ENCODE measurements around the gene OR2W1.

Gene OR2W1

GRCh38 chr6:29016559-29017427 is 28.2 kb downstream of the OR2W1 start:
- peaks cover 8 to 15% (median 11%) of the 10 kb centered on the region in 4 experiments for H3K4me1 ChIP-seq (ENCODE audit: control extremely low read depth in 1 of 4, control insufficient read depth in 4 of 4, insufficient read depth in 4 of 4, low read length in 3 of 4)
- H3K27me3 ChIP-seq (replicated peaks in 2 of 5; ENCODE audit: control insufficient read depth in 4 of 5, insufficient read depth in 5 of 5, low read length in 4 of 5): peaks cover 8 to 36% (median 13%) of the 10 kb centered on the region in 5 experiments
- ChIA-PET CTCF (interaction anchor here (0.6 to 3.5 kb wide), 26 partner anchors 10 to 335 kb away, joined by 3 to 40 read pairs (median 4); partner anchors contain the start of gene TRIM27), POLR2A (no interaction called here)
- no peak overlapping the region for H3K27ac ChIP-seq (ENCODE audit: insufficient read depth in 1 of 2, low read depth in 1 of 2, low read length in 2 of 2, poor library complexity in 1 of 2, severe bottlenecking in 2 of 2)
- WGBS (ENCODE audit: insufficient coverage): under 1% methylated on average over 28 of the region's 41 CpGs
- H3K4me3 ChIP-seq (ENCODE audit: control insufficient read depth in 1 of 7, extremely low read depth in 1 of 7, insufficient read depth in 4 of 7, low read depth in 2 of 7, low read length in 6 of 7): peak overlapping the region; percentile 45 to 84 (median 77)
- no peaks in the 10 kb centered on the region for H3K36me3 ChIP-seq (ENCODE audit: control insufficient read depth in 4 of 4, insufficient read depth in 4 of 4, low read length in 3 of 4)
- DNase-seq: peak; percentile 87 to 90 (median 89)
- H3K9me3 ChIP-seq (ENCODE audit: control extremely low read depth in 1 of 5, control insufficient read depth in 4 of 5, insufficient read depth in 2 of 5, low read depth in 1 of 5, low read length in 4 of 5): peaks cover 0 to 13% (median 0%) of the 10 kb centered on the region in 5 experiments

- peak; percentile 14 to 74 (median 70) for DNase-seq
- 39% methylated on average over 48 of the region's 79 CpGs for WGBS (ENCODE audit: insufficient coverage)
Observed at GRCh38 chr6:29014729-29015608, 30.0 kb downstream of the OR2W1 start.

GRCh38 chr6:29011276-29011734 is 33.7 kb downstream of the OR2W1 start:
- peak; percentile 66 to 83 (median 76) for DNase-seq
- 0% methylated on average over 15 of the region's 30 CpGs for WGBS (ENCODE audit: insufficient coverage)
- H3K4me1 ChIP-seq (ENCODE audit: control extremely low read depth in 1 of 4, control insufficient read depth in 4 of 4, insufficient read depth in 4 of 4, low read length in 3 of 4): peaks cover 7 to 13% (median 8%) of the 10 kb centered on the region in 4 experiments
- H3K27me3 ChIP-seq (replicated peaks in 2 of 5; ENCODE audit: control insufficient read depth in 4 of 5, insufficient read depth in 5 of 5, low read length in 4 of 5): peaks cover 8 to 29% (median 9%) of the 10 kb centered on the region in 5 experiments
- CTCF ChIA-PET: interaction anchor here (1.1 to 1.4 kb wide), 4 partner anchors 9 to 173 kb away, joined by 3 to 4 read pairs (median 3); no protein-coding TSS in a partner anchor
- H3K27ac ChIP-seq (ENCODE audit: insufficient read depth in 1 of 2, low read depth in 1 of 2, low read length in 2 of 2, poor library complexity in 1 of 2, severe bottlenecking in 2 of 2): peak overlapping the region in 1 of 2 experiments; percentile 26
- H3K9me3 ChIP-seq (ENCODE audit: control extremely low read depth in 1 of 5, control insufficient read depth in 4 of 5, insufficient read depth in 2 of 5, low read depth in 1 of 5, low read length in 4 of 5): peaks cover 0 to 13% (median 0%) of the 10 kb centered on the region in 5 experiments
- POLR2A ChIA-PET: no interaction called here
- no peaks in the 10 kb centered on the region for H3K36me3 ChIP-seq (ENCODE audit: control insufficient read depth in 4 of 4, insufficient read depth in 4 of 4, low read length in 3 of 4)
- H3K4me3 ChIP-seq (ENCODE audit: control insufficient read depth in 1 of 7, extremely low read depth in 1 of 7, insufficient read depth in 4 of 7, low read depth in 2 of 7, low read length in 6 of 7): peak overlapping the region in 6 of 7 experiments; percentile 62 to 83 (median 72)

More at GRCh38 chr6:29014729-29015608, 30.0 kb downstream of the OR2W1 start:
- Histone ChIP-seq H3K27ac (ENCODE audit: insufficient read depth in 1 of 2, low read depth in 1 of 2, low read length in 2 of 2, poor library complexity in 1 of 2, severe bottlenecking in 2 of 2) (no peak overlapping the region), H3K27me3 (replicated peaks in 2 of 5; ENCODE audit: control insufficient read depth in 4 of 5, insufficient read depth in 5 of 5, low read length in 4 of 5) (peaks cover 8 to 33% (median 12%) of the 10 kb centered on the region in 5 experiments), H3K9me3 (ENCODE audit: control extremely low read depth in 1 of 5, control insufficient read depth in 4 of 5, insufficient read depth in 2 of 5, low read depth in 1 of 5, low read length in 4 of 5) (peaks cover 0 to 13% (median 0%) of the 10 kb centered on the region in 5 experiments), H3K4me3 (ENCODE audit: control insufficient read depth in 1 of 7, extremely low read depth in 1 of 7, insufficient read depth in 4 of 7, low read depth in 2 of 7, low read length in 6 of 7) (peak overlapping the region in 1 of 7 experiments; percentile 47), H3K36me3 (ENCODE audit: control insufficient read depth in 4 of 4, insufficient read depth in 4 of 4, low read length in 3 of 4) (no peaks in the 10 kb centered on the region), H3K4me1 (ENCODE audit: control extremely low read depth in 1 of 4, control insufficient read depth in 4 of 4, insufficient read depth in 4 of 4, low read length in 3 of 4) (peaks cover 8 to 20% (median 16%) of the 10 kb centered on the region in 4 experiments)
- POLR2A ChIA-PET: no interaction called here
- CTCF ChIA-PET: interaction anchor here (0.6 to 3.5 kb wide), 14 partner anchors 8 to 328 kb away, joined by 3 to 40 read pairs (median 4); no protein-coding TSS in a partner anchor

- POLR2A ChIA-PET: no interaction called here
Observed at GRCh38 chr6:29009358-29009757, 35.6 kb downstream of the OR2W1 start.

GRCh38 chr6:29008089-29008488 is 36.9 kb downstream of the OR2W1 start:
- Histone ChIP-seq H3K27me3 (replicated peaks in 2 of 5; ENCODE audit: control insufficient read depth in 4 of 5, insufficient read depth in 5 of 5, low read length in 4 of 5) (peaks cover 0 to 17% (median 5%) of the 10 kb centered on the region in 5 experiments), H3K9me3 (ENCODE audit: control extremely low read depth in 1 of 5, control insufficient read depth in 4 of 5, insufficient read depth in 2 of 5, low read depth in 1 of 5, low read length in 4 of 5) (peaks cover 0 to 3% (median 0%) of the 10 kb centered on the region in 5 experiments), H3K4me1 (ENCODE audit: control extremely low read depth in 1 of 4, control insufficient read depth in 4 of 4, insufficient read depth in 4 of 4, low read length in 3 of 4) (peaks cover 4 to 19% (median 10%) of the 10 kb centered on the region in 4 experiments), H3K36me3 (ENCODE audit: control insufficient read depth in 4 of 4, insufficient read depth in 4 of 4, low read length in 3 of 4) (no peaks in the 10 kb centered on the region), H3K27ac (ENCODE audit: insufficient read depth in 1 of 2, low read depth in 1 of 2, low read length in 2 of 2, poor library complexity in 1 of 2, severe bottlenecking in 2 of 2) (no peak overlapping the region), H3K4me3 (ENCODE audit: control insufficient read depth in 1 of 7, extremely low read depth in 1 of 7, insufficient read depth in 4 of 7, low read depth in 2 of 7, low read length in 6 of 7) (no peak overlapping the region)
- CTCF ChIA-PET: no interaction called here
- WGBS (ENCODE audit: insufficient coverage): no CpG with 5 or more reads among the region's 2 CpGs
- no peak for DNase-seq
- POLR2A ChIA-PET: no interaction called here

More at GRCh38 chr6:29009358-29009757, 35.6 kb downstream of the OR2W1 start:
- no peak for DNase-seq
- CTCF ChIA-PET: interaction anchor here (1.2 kb wide), 1 partner anchor 9 kb away, joined by 4 read pairs; no protein-coding TSS in a partner anchor
- peaks cover 4 to 19% (median 10%) of the 10 kb centered on the region in 4 experiments for H3K4me1 ChIP-seq (ENCODE audit: control extremely low read depth in 1 of 4, control insufficient read depth in 4 of 4, insufficient read depth in 4 of 4, low read length in 3 of 4)
- H3K9me3 ChIP-seq (ENCODE audit: control extremely low read depth in 1 of 5, control insufficient read depth in 4 of 5, insufficient read depth in 2 of 5, low read depth in 1 of 5, low read length in 4 of 5): peaks cover 0 to 3% (median 0%) of the 10 kb centered on the region in 5 experiments
- H3K36me3 ChIP-seq (ENCODE audit: control insufficient read depth in 4 of 4, insufficient read depth in 4 of 4, low read length in 3 of 4): no peaks in the 10 kb centered on the region
- H3K27me3 ChIP-seq (replicated peaks in 2 of 5; ENCODE audit: control insufficient read depth in 4 of 5, insufficient read depth in 5 of 5, low read length in 4 of 5): peaks cover 2 to 29% (median 9%) of the 10 kb centered on the region in 5 experiments
- WGBS (ENCODE audit: insufficient coverage): no CpG with 5 or more reads among the region's 1 CpG
- no peak overlapping the region for H3K27ac ChIP-seq (ENCODE audit: insufficient read depth in 1 of 2, low read depth in 1 of 2, low read length in 2 of 2, poor library complexity in 1 of 2, severe bottlenecking in 2 of 2)
- no peak overlapping the region for H3K4me3 ChIP-seq (ENCODE audit: control insufficient read depth in 1 of 7, extremely low read depth in 1 of 7, insufficient read depth in 4 of 7, low read depth in 2 of 7, low read length in 6 of 7)

- POLR2A ChIA-PET: no interaction called here
- 4% methylated on average over 20 of the region's 29 CpGs for WGBS (ENCODE audit: insufficient coverage)
- CTCF ChIA-PET: interaction anchor here (0.7 kb wide), 1 partner anchor 16 kb away, joined by 3 read pairs; no protein-coding TSS in a partner anchor
Observed at GRCh38 chr6:29005183-29005885, 39.6 kb downstream of the OR2W1 start, which contains the start of gene ZNF311. Gene ZNF311, minus strand, starts transcription at chr6:29005315. Its CDS starts 1,361 bp downstream, at chr6:29003954.

More at GRCh38 chr6:29005183-29005885, 39.6 kb downstream of the OR2W1 start, which contains the start of gene ZNF311:
- H3K9me3 ChIP-seq (ENCODE audit: control extremely low read depth in 1 of 5, control insufficient read depth in 4 of 5, insufficient read depth in 2 of 5, low read depth in 1 of 5, low read length in 4 of 5): peaks cover 0 to 3% (median 0%) of the 10 kb centered on the region in 5 experiments
- peaks cover 0 to 7% (median 0%) of the 10 kb centered on the region in 5 experiments for H3K27me3 ChIP-seq (replicated peaks in 2 of 5; ENCODE audit: control insufficient read depth in 4 of 5, insufficient read depth in 5 of 5, low read length in 4 of 5)
- DNase-seq: peak; percentile 69 to 78 (median 78)
- H3K4me3 ChIP-seq (ENCODE audit: control insufficient read depth in 1 of 7, extremely low read depth in 1 of 7, insufficient read depth in 4 of 7, low read depth in 2 of 7, low read length in 6 of 7): peak within 1 kb of the TSS; percentile 38 to 81 (median 68)
- H3K36me3 ChIP-seq (ENCODE audit: control insufficient read depth in 4 of 4, insufficient read depth in 4 of 4, low read length in 3 of 4): no peaks in the 10 kb centered on the region
- H3K4me1 ChIP-seq (ENCODE audit: control extremely low read depth in 1 of 4, control insufficient read depth in 4 of 4, insufficient read depth in 4 of 4, low read length in 3 of 4): peaks cover 0 to 10% (median 5%) of the 10 kb centered on the region in 4 experiments
- peak within 1 kb of the TSS in 1 of 2 experiments; percentile 52 for H3K27ac ChIP-seq (ENCODE audit: insufficient read depth in 1 of 2, low read depth in 1 of 2, low read length in 2 of 2, poor library complexity in 1 of 2, severe bottlenecking in 2 of 2)

All from common myeloid progenitor, CD34-positive (primary cell).